GM12878 (cell line): ENCODE data around the gene CACNA1I. TPM values are rescaled to one million over a fixed set of nuclear protein-coding genes. Genes with fewer than 3 reads are reported as not detected.

Experiments used
- ATAC-seq: fragments of 200-7000 bp; cut with Tn5 transposase; 3 replicates; pipeline ENCODE4 v1.9.1; 2020; ENCODE audit warnings: mild to moderate bottlenecking, moderate library complexity
- BruUV-seq: library from RNA; stranded (reverse); fragments of 400-500 nt; replicated peaks from 2 replicates; lab custom pipeline; 2021; lab: Mats Ljungman, UMichigan
- CTCF ChIA-PET: fragments of 300-600 bp; sonication (Branson Sonifier 250); formaldehyde crosslinking; extraction: SDS; loops from one replicate; lab custom pipeline; 2021; ENCODE audit warnings: inconsistent platforms; lab: Yijun Ruan, JAX
- POLR2A ChIA-PET: fragments of 350-600 bp; formaldehyde crosslinking; extraction: SDS; loops from one replicate; lab custom pipeline; 2021; ENCODE audit warnings: inconsistent platforms; lab: Charles Lee
- RAD21 ChIA-PET: fragments of 300-600 bp; sonication (Branson Sonifier 250); formaldehyde crosslinking; loops from one replicate; lab custom pipeline; 2023; ENCODE audit warnings: antibody characterized with exemption; ENCODE audit not compliant: unreplicated experiment; lab: Charles Lee
- SMC1A ChIA-PET: fragments of 300-600 bp; sonication (Branson Sonifier 250); formaldehyde crosslinking; loops from one replicate; lab custom pipeline; 2023; ENCODE audit not compliant: unreplicated experiment, uncharacterized antibody; lab: Charles Lee
- DNase-seq: peaks from one replicate; pipeline ENCODE4 v3.0.0-alpha.2; 2011; ENCODE audit warnings: low read depth, low spot score
- FAIRE-seq: peaks from 3 replicates; lab custom pipeline; 2011; peaks lifted over from hg19 to GRCh38; lab: Jason Lieb, UNC
- H2AFZ ChIP-seq: 2 replicates; pipeline ENCODE4 v1.6.0; 2011; ENCODE audit warnings: low read depth, low read length, control low read depth; ENCODE audit not compliant: control insufficient read depth
- H3K27ac ChIP-seq: 2 replicates; pipeline ENCODE4 v1.5.1; 2011; ENCODE audit warnings: control low read depth; ENCODE audit not compliant: control insufficient read depth, insufficient read depth
- H3K27me3 ChIP-seq, 2 experiments: replicated peaks in 1 of 2; 2 replicates each; pipeline versions ENCODE4 v1.6.0 to v1.6.1; 2011; ENCODE audit warnings: low read length in 1 of 2; ENCODE audit not compliant: control insufficient read depth in 2 of 2, insufficient read depth in 2 of 2
- H3K36me3 ChIP-seq, 2 experiments: 2 replicates each; pipeline ENCODE4 v1.5.1; 2011; ENCODE audit warnings: low read length in 1 of 2; ENCODE audit not compliant: control insufficient read depth in 2 of 2, insufficient read depth in 2 of 2
- H3K4me1 ChIP-seq: 2 replicates; pipeline ENCODE4 v1.6.1; 2011; ENCODE audit warnings: mild to moderate bottlenecking, low read length, moderate library complexity, mixed read lengths; ENCODE audit not compliant: control insufficient read depth, insufficient read depth
- H3K4me2 ChIP-seq: 2 replicates; pipeline ENCODE4 v1.6.0; 2011; ENCODE audit warnings: control low read depth; ENCODE audit not compliant: control insufficient read depth, insufficient read depth
- H3K4me3 ChIP-seq: fragments of 200-600 bp; sonication (generic); 2 replicates; pipeline ENCODE4 v1.5.1; 2016
- H3K79me2 ChIP-seq: 2 replicates; pipeline ENCODE4 v1.6.0; 2011; ENCODE audit warnings: low read length; ENCODE audit not compliant: control insufficient read depth, insufficient read depth
- H3K9ac ChIP-seq: 2 replicates; pipeline ENCODE4 v1.8.0; 2011; ENCODE audit warnings: low read length, control low read depth, mixed read lengths; ENCODE audit not compliant: control insufficient read depth, insufficient read depth
- H3K9me3 ChIP-seq: replicated peaks from 3 replicates; pipeline ENCODE4 v1.5.1; 2011; ENCODE audit warnings: mild to moderate bottlenecking, low read length; ENCODE audit not compliant: control insufficient read depth, insufficient read depth
- H4K20me1 ChIP-seq: 2 replicates; pipeline ENCODE4 v1.6.0; 2011; ENCODE audit not compliant: control insufficient read depth, insufficient read depth
- BCL11A ChIP-seq: IDR thresholded peaks from 2 replicates; pipeline ENCODE4 v1.6.1; 2011; ENCODE audit warnings: low read depth, low read length
- CREB1 ChIP-seq: IDR thresholded peaks from 2 replicates; pipeline ENCODE4 v1.6.1; 2012; ENCODE audit warnings: low read depth, mild to moderate bottlenecking, inconsistent platforms
- NFYB ChIP-seq: IDR thresholded peaks from 2 replicates; pipeline ENCODE4 v1.6.1; 2011; ENCODE audit warnings: low read depth, mild to moderate bottlenecking, low read length, improper control_type of control experiment, moderate library complexity; ENCODE audit not compliant: insufficient read depth
- RBBP5 ChIP-seq: fragments of 200-600 bp; sonication (generic); conservative IDR thresholded peaks from 2 replicates; pipeline ENCODE4 v1.6.1; 2016
- RFX5 ChIP-seq: IDR thresholded peaks from 2 replicates; pipeline ENCODE4 v1.6.1; 2011; ENCODE audit warnings: low read depth, low read length, improper control_type of control experiment
- SUPT20H ChIP-seq: IDR thresholded peaks from 2 replicates; pipeline ENCODE4 v1.6.1; 2011; ENCODE audit warnings: low read depth, mild to moderate bottlenecking, low read length, moderate library complexity, borderline replicate concordance; ENCODE audit not compliant: control insufficient read depth
- ZBED1 ChIP-seq: IDR thresholded peaks from 2 replicates; pipeline ENCODE4 v1.6.1; 2016; ENCODE audit warnings: borderline replicate concordance
- ZNF24 ChIP-seq: fragments of 450-650 bp; IDR thresholded peaks from 2 replicates; pipeline ENCODE4 v1.6.1; 2017; ENCODE audit warnings: antibody characterized with exemption, mild to moderate bottlenecking
- ZNF384 ChIP-seq: IDR thresholded peaks from 2 replicates; pipeline ENCODE4 v1.6.1; 2012; ENCODE audit warnings: low read depth, mild to moderate bottlenecking, low read length, improper control_type of control experiment, borderline replicate concordance
- ZNF592 ChIP-seq: fragments of 450-650 bp; IDR thresholded peaks from 2 replicates; pipeline ENCODE4 v1.6.1; 2017; ENCODE audit warnings: mild to moderate bottlenecking, moderate library complexity
- ZNF687 ChIP-seq: fragments of 450-650 bp; IDR thresholded peaks from 2 replicates; pipeline ENCODE4 v1.6.1; 2017; ENCODE audit warnings: mild to moderate bottlenecking, moderate library complexity
- WGBS: methylation state at CpG from one replicate; pipeline ENCODE4 v1.1.6; 2016; ENCODE audit warnings: low lambda C conversion rate; ENCODE audit not compliant: insufficient replicate concordance, insufficient coverage; ENCODE audit errors: missing lambda C conversion rate; 5-methylcytosine and 5-hydroxymethylcytosine counted together
- in situ Hi-C: fragments of 300-500 bp; cut with MboI; formaldehyde crosslinking; loops from 9 replicates; pipeline ENCODE4 v1.14.3; 2018; ENCODE audit warnings: mixed read lengths
- intact Hi-C: fragments of 100-400 bp; cut with micrococcal nuclease; formaldehyde crosslinking; loops from one replicate; pipeline ENCODE4 v1.14.2; 2022; ENCODE audit not compliant: unreplicated experiment
- polyA plus RNA-seq, 11 experiments: library from polyadenylated mRNA; depleted of rRNA in 4 of 11; unstranded in 6 of 11; stranded (reverse) in 5 of 11; fragments of >200 nt; fragmentation: Nextera tagmentation in 4 of 11; fragmentation: Illumina TruSeq in 1 of 11; extraction: Ambion mirVana in 4 of 11; extraction: Trizol in 1 of 11; gene quantifications; 1 replicate in 1 of 11; 2 replicates in 10 of 11; pipeline versions ENCODE4 v1.2.1 to v1.2.3, GENCODE V29; 2011 to 2016; ENCODE audit warnings: inconsistent platforms in 2 of 11, missing spikeins in 2 of 11, low read depth in 1 of 11
- total RNA-seq, 4 experiments: library from RNA; depleted of rRNA in 3 of 4; stranded (reverse); fragments of >200 nt in 3 of 4; fragmentation: Illumina TruSeq in 1 of 4; extraction: Trizol in 1 of 4; gene quantifications; 2 replicates each; pipeline versions ENCODE4 v1.2.1 to v1.2.3, GENCODE V29; 2013 to 2021

The CACNA1I gene
- total and polyA plus RNA-seq, 10 of the 15 experiments (the other 5 are each of a cell fraction or from before 2014, with no cell fraction given), result 0.01 to 0.03 TPM; not detected in 8

- TF ChIP-seq ZNF592 (no peak), BCL11A (no peak), ZNF24 (no peak), ZBED1 (no peak), ZNF384 (no peak), CREB1 (no peak), RFX5 (no peak), RBBP5 (no peak), SUPT20H (no peak)
Measured at GRCh38 chr22:39610246-39610645, 39.7 kb downstream of the CACNA1I start (continued).

- peaks cover 1 to 4% of the 10 kb centered on the region in 2 experiments for H3K27me3 ChIP-seq
- ChIA-PET POLR2A (no interaction called here), CTCF (interaction anchor here (1.1 to 1.3 kb wide), 2 partner anchors 10 to 414 kb away, joined by 3 read pairs; no protein-coding TSS in a partner anchor), RAD21 (no interaction called here), SMC1A (no interaction called here)
- FAIRE-seq, result no peak
- peak; percentile 50; the same call in 1 of the 2 replicates for TF ChIP-seq NFYB
- TF ChIP-seq ZNF687, result no peak
- no peaks in the 10 kb centered on the region for H3K79me2 ChIP-seq
- no peaks in the 10 kb centered on the region for H4K20me1 ChIP-seq
- intact Hi-C loops, result no loop called here
- no peak overlapping the region for H2AFZ ChIP-seq
- no peak overlapping the region for H3K9ac ChIP-seq
- no TSS peak for BruUV-seq
- H3K27ac ChIP-seq, result no peak overlapping the region
- DNase-seq, result no peak
- H3K4me3 ChIP-seq, result no peak overlapping the region
- no peak for ATAC-seq
- H3K9me3 ChIP-seq, result peaks cover 3% of the 10 kb centered on the region; the same call in 2 of the 3 replicates
- no peaks in the 10 kb centered on the region for H3K4me1 ChIP-seq
- H3K4me2 ChIP-seq, result no peak overlapping the region
- 7% methylated on average over 7 of the region's 7 CpGs for WGBS
- in situ Hi-C loops, result no loop called here
- H3K36me3 ChIP-seq, result no peaks in the 10 kb centered on the region
Measured at GRCh38 chr22:39610766-39611165, 40.2 kb downstream of the CACNA1I start.
